ENCODE data around the gene CIRBP. TPM values are rescaled to one million over a fixed set of nuclear protein-coding genes. Genes with fewer than 3 reads are reported as not detected.
A peak's percentile ranks its signal among the peaks of the same experiment; 100 is the strongest.

The CIRBP gene
- total and polyA plus RNA-seq, 3 donors from 2014 or later, result 483 to 661 (median 621) TPM

GRCh38 chr19:1271528-1272422 lies 2.6 kb downstream of the CIRBP start:
- Histone ChIP-seq H3K27ac (peak overlapping the region in 1 of 2 donors; percentile 100), H3K27me3 (no peaks in the 10 kb centered on the region), H3K9me3 (no peaks in the 10 kb centered on the region), H3K4me3 (no peak overlapping the region), H3K36me3 (ENCODE audit: low read depth, missing control alignments) (no peaks in the 10 kb centered on the region), H3K4me1 (peaks cover 78% of the 10 kb centered on the region)
- TF ChIP-seq CTCF (IDR thresholded peaks at IDR 0.05), result no peak
- TF ChIP-seq POLR2A (IDR thresholded peaks at IDR 0.05), result no peak
- no peak for DNase-seq
- WGBS, 2 donors, result 60 to 75% methylated on average over 20 to 37 of the region's 37 CpGs
- intact Hi-C loops (cut with DNase I; ENCODE audit: low total_unique reads), result no loop called here

GRCh38 chr19:1272423-1273262 lies 3.5 kb downstream of the CIRBP start:
- no peaks in the 10 kb centered on the region for H3K27me3 ChIP-seq
- DNase-seq, result no peak
- no peak overlapping the region for H3K4me3 ChIP-seq
- peaks cover 71% of the 10 kb centered on the region for H3K4me1 ChIP-seq
- 78 to 82% methylated on average over 33 of the region's 33 CpGs for WGBS, 2 donors
- no peak for TF ChIP-seq POLR2A (IDR thresholded peaks at IDR 0.05)
- TF ChIP-seq CTCF (IDR thresholded peaks at IDR 0.05), result no peak
- H3K9me3 ChIP-seq, result no peaks in the 10 kb centered on the region
- no peaks in the 10 kb centered on the region for H3K36me3 ChIP-seq (ENCODE audit: low read depth, missing control alignments)
- intact Hi-C loops (cut with DNase I; ENCODE audit: low total_unique reads), result no loop called here
- H3K27ac ChIP-seq, result peak overlapping the region in 1 of 2 donors; percentile 14

GRCh38 chr19:1273263-1274041 lies 4.3 kb downstream of the CIRBP start:
- H3K36me3 ChIP-seq (ENCODE audit: low read depth, missing control alignments), result no peaks in the 10 kb centered on the region

More at GRCh38 chr19:1273263-1274041, 4.3 kb downstream of the CIRBP start:
- Histone ChIP-seq H3K27me3 (no peaks in the 10 kb centered on the region), H3K4me3 (no peak overlapping the region), H3K4me1 (peaks cover 63% of the 10 kb centered on the region), H3K27ac (no peak overlapping the region), H3K9me3 (no peaks in the 10 kb centered on the region)
- TF ChIP-seq CTCF (IDR thresholded peaks at IDR 0.05) (no peak), POLR2A (IDR thresholded peaks at IDR 0.05) (no peak)
- no peak for DNase-seq
- 72% methylated on average over 25 of the region's 25 CpGs for WGBS, 2 donors
- intact Hi-C loops (cut with DNase I; ENCODE audit: low total_unique reads), result no loop called here
